ENCODE results near the gene ESF1.

- TF ChIP-seq CTCF (IDR thresholded peaks at IDR 0.05) (peak; percentile 79), ZFX (IDR thresholded peaks at IDR 0.05; ENCODE audit: borderline replicate concordance) (no peak)
Observed at GRCh38 chr20:13771853-13772453, 12.8 kb downstream of the ESF1 start.
